ENCODE results near the gene PLCXD3.

Gene PLCXD3

GRCh38 chr5:41418220-41419031, 92.0 kb downstream of the PLCXD3 start:
- FAIRE-seq (no peak), DNase-seq (ENCODE audit: extremely low spot score, insufficient read length, low read depth) (no peak)

- no peak for FAIRE-seq
- no peak for DNase-seq (ENCODE audit: extremely low spot score, insufficient read length, low read depth)
Measured at GRCh38 chr5:41416336-41416735, 94.1 kb downstream of the PLCXD3 start.

GRCh38 chr5:41415242-41415641, 95.2 kb downstream of the PLCXD3 start:
- DNase-seq (ENCODE audit: extremely low spot score, insufficient read length, low read depth) (no peak), FAIRE-seq (no peak)

GRCh38 chr5:41414598-41414997, 95.8 kb downstream of the PLCXD3 start:
- FAIRE-seq (no peak), DNase-seq (ENCODE audit: extremely low spot score, insufficient read length, low read depth) (no peak)

GRCh38 chr5:41413074-41413473, 97.3 kb downstream of the PLCXD3 start:
- FAIRE-seq: no peak

GRCh38 chr5:41412496-41412895, 97.9 kb downstream of the PLCXD3 start:
- FAIRE-seq: no peak

More at GRCh38 chr5:41413074-41413473, 97.3 kb downstream of the PLCXD3 start:
- DNase-seq (ENCODE audit: extremely low spot score, insufficient read length, low read depth): no peak

GRCh38 chr5:41410737-41411136, 99.7 kb downstream of the PLCXD3 start:
- no peak for DNase-seq (ENCODE audit: extremely low spot score, insufficient read length, low read depth)
- FAIRE-seq: no peak

More at GRCh38 chr5:41412496-41412895, 97.9 kb downstream of the PLCXD3 start:
- no peak for DNase-seq (ENCODE audit: extremely low spot score, insufficient read length, low read depth)

GRCh38 chr5:41410307-41410706, 100.1 kb downstream of the PLCXD3 start:
- FAIRE-seq (no peak), DNase-seq (ENCODE audit: extremely low spot score, insufficient read length, low read depth) (no peak)

- FAIRE-seq (no peak), DNase-seq (ENCODE audit: extremely low spot score, insufficient read length, low read depth) (no peak)
Measured at GRCh38 chr5:41408676-41409443, 101.5 kb downstream of the PLCXD3 start.

- FAIRE-seq: no peak
- no peak for DNase-seq (ENCODE audit: extremely low spot score, insufficient read length, low read depth)
Measured at GRCh38 chr5:41406936-41407335, 103.5 kb downstream of the PLCXD3 start.

- no peak for FAIRE-seq
- no peak for DNase-seq (ENCODE audit: extremely low spot score, insufficient read length, low read depth)
Measured at GRCh38 chr5:41406424-41406823, 104.0 kb downstream of the PLCXD3 start.

- DNase-seq (ENCODE audit: extremely low spot score, insufficient read length, low read depth) (no peak), FAIRE-seq (no peak)
Measured at GRCh38 chr5:41404757-41405156, 105.6 kb downstream of the PLCXD3 start.

GRCh38 chr5:41403846-41404245, 106.6 kb downstream of the PLCXD3 start:
- no peak for FAIRE-seq

GRCh38 chr5:41402845-41403244, 107.6 kb downstream of the PLCXD3 start:
- DNase-seq (ENCODE audit: extremely low spot score, insufficient read length, low read depth): no peak
- no peak for FAIRE-seq

More at GRCh38 chr5:41403846-41404245, 106.6 kb downstream of the PLCXD3 start:
- no peak for DNase-seq (ENCODE audit: extremely low spot score, insufficient read length, low read depth)

- FAIRE-seq (no peak), DNase-seq (ENCODE audit: extremely low spot score, insufficient read length, low read depth) (no peak)
Measured at GRCh38 chr5:41399839-41400238, 110.6 kb downstream of the PLCXD3 start.

- no peak for FAIRE-seq
Measured at GRCh38 chr5:41392016-41392415, 118.4 kb downstream of the PLCXD3 start.

GRCh38 chr5:41374631-41375030, 135.8 kb downstream of the PLCXD3 start:
- DNase-seq (ENCODE audit: extremely low spot score, insufficient read length, low read depth): no peak
- no peak for FAIRE-seq

More at GRCh38 chr5:41392016-41392415, 118.4 kb downstream of the PLCXD3 start:
- DNase-seq (ENCODE audit: extremely low spot score, insufficient read length, low read depth): no peak

- FAIRE-seq (no peak), DNase-seq (ENCODE audit: extremely low spot score, insufficient read length, low read depth) (no peak)
Measured at GRCh38 chr5:41373230-41373629, 137.2 kb downstream of the PLCXD3 start.

- FAIRE-seq (no peak), DNase-seq (ENCODE audit: extremely low spot score, insufficient read length, low read depth) (no peak)
Measured at GRCh38 chr5:41371738-41372137, 138.7 kb downstream of the PLCXD3 start.

- no peak for DNase-seq (ENCODE audit: extremely low spot score, insufficient read length, low read depth)
- FAIRE-seq: no peak
Measured at GRCh38 chr5:41370482-41370881, 139.9 kb downstream of the PLCXD3 start.

GRCh38 chr5:41369799-41370198, 140.6 kb downstream of the PLCXD3 start:
- DNase-seq (ENCODE audit: extremely low spot score, insufficient read length, low read depth): no peak
- no peak for FAIRE-seq
